HepG2 (cell line): ENCODE measurements around the gene HSF4. TPM values are rescaled to one million over a fixed set of nuclear protein-coding genes. Genes with fewer than 3 reads are reported as not detected.

Experiments used
- FOXK1 ChIP-seq: sonication (generic); formaldehyde crosslinking; IDR thresholded peaks from 2 replicates; pipeline ENCODE4 v1.4.0; 2020; ENCODE audit warnings: low read depth, missing genetic modification reagents, borderline replicate concordance
- MAZ ChIP-seq, 2 experiments: sonication (generic) in 1 of 2; formaldehyde crosslinking in 1 of 2; IDR thresholded peaks; 2 replicates each; pipeline versions ENCODE4 v1.5.0 to v1.6.1; 2012 to 2020; ENCODE audit warnings: low read depth in 2 of 2, mild to moderate bottlenecking in 2 of 2, borderline replicate concordance in 1 of 2, improper control_type of control experiment in 1 of 2, low read length in 1 of 2, missing genetic modification reagents in 1 of 2, moderate library complexity in 1 of 2
- PHF21A ChIP-seq: sonication (generic); formaldehyde crosslinking; IDR thresholded peaks from 2 replicates; pipeline ENCODE4 v1.5.0; 2020; ENCODE audit warnings: mild to moderate bottlenecking, missing genetic modification reagents
- PLRG1 ChIP-seq: fragments of 450-650 bp; conservative IDR thresholded peaks from 2 replicates; pipeline ENCODE4 v1.6.1; 2016
- POLR2A ChIP-seq, 2 experiments: IDR thresholded peaks; 2 replicates each; pipeline ENCODE4 v1.6.1; 2011; ENCODE audit warnings: low read depth in 2 of 2, low read length in 2 of 2, mild to moderate bottlenecking in 1 of 2, moderate library complexity in 1 of 2; ENCODE audit not compliant: insufficient read depth in 1 of 2
- SATB2 ChIP-seq: sonication (generic); formaldehyde crosslinking; IDR thresholded peaks from 2 replicates; pipeline ENCODE4 v1.5.0; 2020; ENCODE audit warnings: missing genetic modification reagents
- SIN3A ChIP-seq: IDR thresholded peaks from 2 replicates; pipeline ENCODE4 v1.6.1; 2011; ENCODE audit warnings: low read depth, mild to moderate bottlenecking, control low read depth, low read length, borderline replicate concordance
- STAG1 ChIP-seq: sonication (generic); formaldehyde crosslinking; IDR thresholded peaks from 2 replicates; pipeline ENCODE4 v1.4.0; 2020; ENCODE audit warnings: missing genetic modification reagents
- TAF1 ChIP-seq: sonication (generic); formaldehyde crosslinking; IDR thresholded peaks from 2 replicates; pipeline ENCODE4 v1.4.0; 2020; ENCODE audit warnings: missing genetic modification reagents
- ZNF253 ChIP-seq: sonication (generic); formaldehyde crosslinking; IDR thresholded peaks from 2 replicates; pipeline ENCODE4 v1.8.0; 2022; ENCODE audit warnings: mild to moderate bottlenecking, missing genetic modification reagents, borderline replicate concordance
- ZNF3 ChIP-seq: IDR thresholded peaks from 2 replicates; pipeline ENCODE4 v1.7.0; 2017; ENCODE audit warnings: inconsistent platforms
- ZNF512 ChIP-seq: sonication (generic); formaldehyde crosslinking; IDR thresholded peaks from 2 replicates; pipeline ENCODE4 v1.4.0; 2020; ENCODE audit warnings: mild to moderate bottlenecking, missing genetic modification reagents
- ZNF543 ChIP-seq: sonication (generic); formaldehyde crosslinking; IDR thresholded peaks from 2 replicates; pipeline ENCODE4 v1.4.0; 2020; ENCODE audit warnings: mild to moderate bottlenecking, missing genetic modification reagents
- ZNF614 ChIP-seq: IDR thresholded peaks from 2 replicates; pipeline ENCODE4 v1.6.1; 2018; ENCODE audit warnings: missing biosample characterization, missing genetic modification reagents, inconsistent platforms, borderline replicate concordance
- ZNF883 ChIP-seq: sonication (generic); formaldehyde crosslinking; IDR thresholded peaks from 2 replicates; pipeline ENCODE4 v1.5.1; 2020; ENCODE audit warnings: mild to moderate bottlenecking, missing genetic modification reagents; ENCODE audit errors: not compliant biosample characterization
- polyA plus RNA-seq, 8 experiments: library from polyadenylated mRNA; depleted of rRNA in 3 of 8; stranded (reverse) in 7 of 8; unstranded in 1 of 8; fragments of >200 nt; fragmentation: Illumina TruSeq in 4 of 8; extraction: Trizol in 4 of 8; gene quantifications; 2 replicates each; pipeline versions ENCODE4 v1.2.1 to v1.2.3, GENCODE V29; 2011 to 2016; ENCODE audit warnings: low read depth in 4 of 8, missing spikeins in 1 of 8, mixed read lengths in 1 of 8; ENCODE audit not compliant: insufficient read depth in 1 of 8
- total RNA-seq, 5 experiments: library from RNA; depleted of rRNA; stranded (reverse); fragments of >200 nt; fragmentation: Illumina TruSeq; extraction: Trizol; gene quantifications; 2 replicates each; pipeline ENCODE4 v1.2.3, GENCODE V29; 2016; ENCODE audit warnings: low read depth in 1 of 5
- TF ChIP-seq, protein P1 (sequence below): sonication (generic); formaldehyde crosslinking; IDR thresholded peaks from 2 replicates; pipeline ENCODE4 v1.5.0; 2020; ENCODE audit warnings: missing genetic modification reagents
- TF ChIP-seq, protein P2 (sequence below): sonication (generic); formaldehyde crosslinking; conservative IDR thresholded peaks from 2 replicates; pipeline ENCODE4 v1.4.0; 2020; ENCODE audit warnings: mild to moderate bottlenecking, missing genetic modification reagents, moderate library complexity
- TF ChIP-seq, protein P3 (sequence below): IDR thresholded peaks from 2 replicates; pipeline ENCODE4 v1.6.1; 2016
- TF ChIP-seq, protein P4 (sequence below), 2 experiments: sonication (generic) in 1 of 2; formaldehyde crosslinking in 1 of 2; IDR thresholded peaks; 2 replicates each; pipeline versions ENCODE4 v1.4.0 to v1.6.1; 2018 to 2020; ENCODE audit warnings: missing genetic modification reagents in 2 of 2, borderline replicate concordance in 1 of 2, low read depth in 1 of 2, mild to moderate bottlenecking in 1 of 2, missing biosample characterization in 1 of 2

The HSF4 gene
- total and polyA plus RNA-seq, 2 of the 13 experiments (the other 11 are each of a cell fraction or from before 2014, with no cell fraction given), result 3.5 to 16.9 TPM

GRCh38 chr16:67170168-67170948, 5.8 kb downstream of the HSF4 start, which contains the start of gene NOL3 (continued):
- TF ChIP-seq, protein P1, sequence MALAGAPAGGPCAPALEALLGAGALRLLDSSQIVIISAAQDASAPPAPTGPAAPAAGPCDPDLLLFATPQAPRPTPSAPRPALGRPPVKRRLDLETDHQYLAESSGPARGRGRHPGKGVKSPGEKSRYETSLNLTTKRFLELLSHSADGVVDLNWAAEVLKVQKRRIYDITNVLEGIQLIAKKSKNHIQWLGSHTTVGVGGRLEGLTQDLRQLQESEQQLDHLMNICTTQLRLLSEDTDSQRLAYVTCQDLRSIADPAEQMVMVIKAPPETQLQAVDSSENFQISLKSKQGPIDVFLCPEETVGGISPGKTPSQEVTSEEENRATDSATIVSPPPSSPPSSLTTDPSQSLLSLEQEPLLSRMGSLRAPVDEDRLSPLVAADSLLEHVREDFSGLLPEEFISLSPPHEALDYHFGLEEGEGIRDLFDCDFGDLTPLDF (CRISPR knock-in tag), result peak; percentile 15; the same call in 1 of the 2 replicates
- 0 out of 2 replicates have a peak, but pooled peaks have one; percentile 5 for TF ChIP-seq ZNF543 (CRISPR knock-in tag)
- TF ChIP-seq TAF1, result peak; percentile 60; the same call in 1 of the 2 replicates
- TF ChIP-seq ZNF883 (CRISPR knock-in tag), result peak; percentile 25
- TF ChIP-seq SIN3A, result peak; percentile 57; the same call in 1 of the 2 replicates
- no peak for TF ChIP-seq ZNF3 (CRISPR knock-in tag)
- no peak for TF ChIP-seq ZNF512 (CRISPR knock-in tag)
- peak in 1 of 2 experiments; percentile 45; a peak in 1 of 4 replicates for TF ChIP-seq POLR2A (IDR thresholded peaks at IDR 0.05; ENCODE audit: insufficient read depth in 1 of 2, low read depth in 2 of 2, low read length in 2 of 2)
- TF ChIP-seq ZNF253 (CRISPR knock-in tag), result 0 out of 2 replicates have a peak, but pooled peaks have one; percentile 68
- peak; percentile 3; the same call in 1 of the 2 replicates for TF ChIP-seq ZNF614 (CRISPR knock-in tag)
- no peak for TF ChIP-seq SATB2 (CRISPR knock-in tag)
- peak; percentile 85 for TF ChIP-seq PHF21A (CRISPR knock-in tag)
- TF ChIP-seq, protein P2, sequence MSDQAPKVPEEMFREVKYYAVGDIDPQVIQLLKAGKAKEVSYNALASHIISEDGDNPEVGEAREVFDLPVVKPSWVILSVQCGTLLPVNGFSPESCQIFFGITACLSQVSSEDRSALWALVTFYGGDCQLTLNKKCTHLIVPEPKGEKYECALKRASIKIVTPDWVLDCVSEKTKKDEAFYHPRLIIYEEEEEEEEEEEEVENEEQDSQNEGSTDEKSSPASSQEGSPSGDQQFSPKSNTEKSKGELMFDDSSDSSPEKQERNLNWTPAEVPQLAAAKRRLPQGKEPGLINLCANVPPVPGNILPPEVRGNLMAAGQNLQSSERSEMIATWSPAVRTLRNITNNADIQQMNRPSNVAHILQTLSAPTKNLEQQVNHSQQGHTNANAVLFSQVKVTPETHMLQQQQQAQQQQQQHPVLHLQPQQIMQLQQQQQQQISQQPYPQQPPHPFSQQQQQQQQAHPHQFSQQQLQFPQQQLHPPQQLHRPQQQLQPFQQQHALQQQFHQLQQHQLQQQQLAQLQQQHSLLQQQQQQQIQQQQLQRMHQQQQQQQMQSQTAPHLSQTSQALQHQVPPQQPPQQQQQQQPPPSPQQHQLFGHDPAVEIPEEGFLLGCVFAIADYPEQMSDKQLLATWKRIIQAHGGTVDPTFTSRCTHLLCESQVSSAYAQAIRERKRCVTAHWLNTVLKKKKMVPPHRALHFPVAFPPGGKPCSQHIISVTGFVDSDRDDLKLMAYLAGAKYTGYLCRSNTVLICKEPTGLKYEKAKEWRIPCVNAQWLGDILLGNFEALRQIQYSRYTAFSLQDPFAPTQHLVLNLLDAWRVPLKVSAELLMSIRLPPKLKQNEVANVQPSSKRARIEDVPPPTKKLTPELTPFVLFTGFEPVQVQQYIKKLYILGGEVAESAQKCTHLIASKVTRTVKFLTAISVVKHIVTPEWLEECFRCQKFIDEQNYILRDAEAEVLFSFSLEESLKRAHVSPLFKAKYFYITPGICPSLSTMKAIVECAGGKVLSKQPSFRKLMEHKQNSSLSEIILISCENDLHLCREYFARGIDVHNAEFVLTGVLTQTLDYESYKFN, result no peak; the same call in 1 of the 2 replicates
- TF ChIP-seq MAZ (IDR thresholded peaks at IDR 0.05; ENCODE audit: borderline replicate concordance, low read depth, low read length), result peak; percentile 40; the same call in 1 of the 2 replicates
- TF ChIP-seq MAZ (CRISPR knock-in tag; IDR thresholded peaks at IDR 0.05; ENCODE audit: low read depth), result peak; percentile 73
- TF ChIP-seq, protein P3, sequence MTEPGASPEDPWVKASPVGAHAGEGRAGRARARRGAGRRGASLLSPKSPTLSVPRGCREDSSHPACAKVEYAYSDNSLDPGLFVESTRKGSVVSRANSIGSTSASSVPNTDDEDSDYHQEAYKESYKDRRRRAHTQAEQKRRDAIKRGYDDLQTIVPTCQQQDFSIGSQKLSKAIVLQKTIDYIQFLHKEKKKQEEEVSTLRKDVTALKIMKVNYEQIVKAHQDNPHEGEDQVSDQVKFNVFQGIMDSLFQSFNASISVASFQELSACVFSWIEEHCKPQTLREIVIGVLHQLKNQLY (CRISPR knock-in tag), result peak; percentile 47; the same call in 1 of the 2 replicates
- TF ChIP-seq, protein P4, sequence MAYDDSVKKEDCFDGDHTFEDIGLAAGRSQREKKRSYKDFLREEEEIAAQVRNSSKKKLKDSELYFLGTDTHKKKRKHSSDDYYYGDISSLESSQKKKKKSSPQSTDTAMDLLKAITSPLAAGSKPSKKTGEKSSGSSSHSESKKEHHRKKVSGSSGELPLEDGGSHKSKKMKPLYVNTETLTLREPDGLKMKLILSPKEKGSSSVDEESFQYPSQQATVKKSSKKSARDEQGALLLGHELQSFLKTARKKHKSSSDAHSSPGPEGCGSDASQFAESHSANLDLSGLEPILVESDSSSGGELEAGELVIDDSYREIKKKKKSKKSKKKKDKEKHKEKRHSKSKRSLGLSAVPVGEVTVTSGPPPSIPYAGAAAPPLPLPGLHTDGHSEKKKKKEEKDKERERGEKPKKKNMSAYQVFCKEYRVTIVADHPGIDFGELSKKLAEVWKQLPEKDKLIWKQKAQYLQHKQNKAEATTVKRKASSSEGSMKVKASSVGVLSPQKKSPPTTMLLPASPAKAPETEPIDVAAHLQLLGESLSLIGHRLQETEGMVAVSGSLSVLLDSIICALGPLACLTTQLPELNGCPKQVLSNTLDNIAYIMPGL (CRISPR knock-in tag; IDR thresholded peaks at IDR 0.05; ENCODE audit: borderline replicate concordance in 1 of 2, low read depth in 1 of 2), result peak in 1 of 2 experiments; percentile 82; a peak in 3 of 4 replicates
- 0 out of 2 replicates have a peak, but pooled peaks have one; percentile 25 for TF ChIP-seq FOXK1 (CRISPR knock-in tag)
- no peak for TF ChIP-seq STAG1 (CRISPR knock-in tag)
- no peak for TF ChIP-seq PLRG1
